ENCODE results near the gene SCYL3.
"Not testable (repeated sequence)": the region's sequence is repeated elsewhere in the genome, so short reads cannot be mapped to it uniquely, and the experiment has no call there.

The SCYL3 gene

GRCh38 chr1:169833179-169833901 is 60.4 kb downstream of the SCYL3 start:
- no peak overlapping the region for H3K4me3 ChIP-seq
- peaks cover 71% of the 10 kb centered on the region for H3K36me3 ChIP-seq
- H3K4me1 ChIP-seq = no peaks in the 10 kb centered on the region
- H3K4me2 ChIP-seq = no peak overlapping the region
- H3K9ac ChIP-seq = no peak overlapping the region
- H3K27ac ChIP-seq = no peak overlapping the region
- no peak for TF ChIP-seq Cebpa-rat (IDR thresholded peaks at IDR 0.05)
- no peaks in the 10 kb centered on the region for H4K20me1 ChIP-seq
- no peaks in the 10 kb centered on the region for H3K9me3 ChIP-seq
- H3K27me3 ChIP-seq = no peaks in the 10 kb centered on the region

DNA sequence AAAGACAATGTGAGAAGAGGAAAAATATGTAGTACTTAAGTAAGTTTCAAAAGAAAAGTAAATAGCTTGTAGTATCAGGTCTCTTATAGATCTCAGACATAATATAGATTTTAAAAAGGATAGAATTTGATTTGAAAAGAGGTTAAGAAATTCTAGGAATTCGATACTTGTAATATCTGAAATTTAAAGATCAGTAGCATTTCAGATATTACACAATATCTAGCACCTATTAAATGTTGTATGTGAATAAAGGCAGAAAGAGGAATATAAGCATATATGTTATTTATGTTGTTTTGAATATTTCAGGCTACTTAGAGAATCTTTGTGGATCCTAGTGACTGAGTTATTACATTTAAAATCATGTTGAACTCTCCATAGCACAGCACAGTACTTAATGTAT is 64.0 kb downstream of the SCYL3 start:
- Histone ChIP-seq H3K27ac (no peak overlapping the region), H3K4me3 (no peak overlapping the region), H3K27me3 (no peaks in the 10 kb centered on the region), H3K4me1 (no peaks in the 10 kb centered on the region), H3K9me3 (no peaks in the 10 kb centered on the region), H3K36me3 (peaks cover 73% of the 10 kb centered on the region), H3K9ac (no peak overlapping the region), H4K20me1 (no peaks in the 10 kb centered on the region), H3K4me2 (no peak overlapping the region)
- TF ChIP-seq Cebpa-rat (IDR thresholded peaks at IDR 0.05) = no peak

DNA sequence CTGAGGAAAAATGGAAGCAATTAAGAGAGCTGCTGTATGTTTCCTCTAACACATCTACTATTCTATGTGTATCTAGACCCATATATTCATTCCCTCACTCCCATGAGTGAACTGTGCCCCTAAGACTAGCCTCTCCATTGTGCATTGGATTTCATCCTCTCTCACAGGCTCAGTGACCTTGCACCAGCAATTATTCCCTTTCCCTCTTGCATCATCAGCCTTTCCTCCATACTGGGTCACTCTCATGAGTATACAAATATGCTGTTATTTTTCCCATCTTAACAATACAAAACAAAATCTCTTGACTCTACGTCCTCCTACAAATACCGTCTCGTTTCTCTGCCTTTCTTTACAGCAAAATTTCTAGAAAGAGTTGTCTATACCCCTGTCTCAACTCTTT is 69.5 kb downstream of the SCYL3 start:
- no peaks in the 10 kb centered on the region for H4K20me1 ChIP-seq
- no peak overlapping the region for H3K27ac ChIP-seq
- no peaks in the 10 kb centered on the region for H3K4me1 ChIP-seq
- H3K9me3 ChIP-seq = no peaks in the 10 kb centered on the region
- H3K36me3 ChIP-seq = peaks cover 74% of the 10 kb centered on the region
- no peak overlapping the region for H3K9ac ChIP-seq
- no peak for TF ChIP-seq Cebpa-rat (IDR thresholded peaks at IDR 0.05)
- H3K4me3 ChIP-seq = no peak overlapping the region
- no peaks in the 10 kb centered on the region for H3K27me3 ChIP-seq
- H3K4me2 ChIP-seq = no peak overlapping the region

DNA sequence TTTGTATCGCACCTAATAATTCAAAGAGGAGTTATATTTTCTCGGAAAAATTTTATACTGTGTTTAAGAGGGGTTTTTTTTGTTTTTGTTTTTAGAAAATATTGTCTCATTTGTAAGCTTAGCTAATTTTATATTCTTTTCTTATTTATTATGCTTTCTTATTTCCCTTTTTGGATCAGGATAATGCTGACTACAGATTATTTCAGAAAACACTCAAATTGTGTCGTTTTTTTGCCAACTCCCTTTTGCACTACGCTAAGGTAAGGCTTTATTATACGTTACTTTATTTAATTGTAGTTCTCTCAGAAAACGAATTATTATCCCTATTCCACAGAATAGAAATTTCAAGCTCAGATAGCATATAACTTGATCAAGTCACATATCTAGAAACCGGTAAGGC is 72.2 kb downstream of the SCYL3 start:
- no peaks in the 10 kb centered on the region for H3K4me1 ChIP-seq
- no peak overlapping the region for H3K4me2 ChIP-seq
- no peak overlapping the region for H3K9ac ChIP-seq
- H3K9me3 ChIP-seq = peaks cover 8% of the 10 kb centered on the region
- H3K36me3 ChIP-seq = peaks cover 72% of the 10 kb centered on the region
- no peak overlapping the region for H3K27ac ChIP-seq
- H3K4me3 ChIP-seq = no peak overlapping the region
- no peak for TF ChIP-seq Cebpa-rat (IDR thresholded peaks at IDR 0.05)
- H3K27me3 ChIP-seq = no peaks in the 10 kb centered on the region
- H4K20me1 ChIP-seq = no peaks in the 10 kb centered on the region

DNA sequence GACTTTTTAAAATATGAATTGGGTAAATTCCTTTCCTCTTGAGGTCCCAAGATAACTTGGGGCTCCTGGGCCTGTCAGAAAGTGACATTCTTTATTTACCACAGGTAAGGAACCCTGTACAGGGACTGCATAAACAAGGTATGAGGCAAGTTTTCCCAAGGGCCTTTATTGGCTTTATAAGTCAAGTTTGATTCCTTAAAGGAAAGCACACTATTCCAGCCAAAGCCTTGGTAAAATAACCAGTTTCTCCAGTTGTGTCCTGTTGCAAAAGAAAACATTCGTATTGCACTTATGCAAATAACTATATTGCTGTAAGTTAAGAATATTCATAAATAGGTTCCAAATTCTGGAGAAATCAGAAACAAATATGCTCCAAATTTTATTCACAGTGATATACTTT is 77.1 kb downstream of the SCYL3 start:
- Histone ChIP-seq H3K4me3 (no peak overlapping the region), H3K4me2 (no peak overlapping the region), H3K36me3 (peaks cover 78% of the 10 kb centered on the region), H3K4me1 (no peaks in the 10 kb centered on the region), H4K20me1 (no peaks in the 10 kb centered on the region), H3K27me3 (no peaks in the 10 kb centered on the region), H3K9ac (no peak overlapping the region), H3K27ac (no peak overlapping the region), H3K9me3 (peaks cover 32% of the 10 kb centered on the region)
- TF ChIP-seq Cebpa-rat (IDR thresholded peaks at IDR 0.05) = no peak

DNA sequence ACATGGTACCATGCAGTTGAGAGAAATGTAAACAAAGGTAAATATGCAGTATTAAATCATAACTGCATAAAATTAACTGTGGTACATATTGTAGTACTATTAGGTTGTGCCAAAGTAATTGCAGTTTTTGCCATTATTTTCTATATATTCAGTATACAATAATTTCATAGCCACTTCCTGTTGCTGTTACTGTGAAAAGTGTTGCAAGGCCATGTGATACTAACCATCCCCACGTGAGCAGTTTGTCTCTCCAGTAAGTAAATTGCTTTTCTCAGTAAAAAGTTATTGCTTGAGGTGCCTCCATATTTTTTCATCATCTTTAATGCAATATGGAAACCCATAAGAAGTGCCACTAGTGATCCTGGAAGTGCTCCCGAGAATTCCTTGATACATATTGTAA is 79.4 kb downstream of the SCYL3 start:
- Histone ChIP-seq H3K36me3 (peaks cover 77% of the 10 kb centered on the region), H3K27me3 (no peaks in the 10 kb centered on the region)
- no peak for TF ChIP-seq Cebpa-rat (IDR thresholded peaks at IDR 0.05)

GRCh38 chr1:169812131-169812530 is 81.6 kb downstream of the SCYL3 start:
- H3K27ac ChIP-seq = no peak overlapping the region
- no peaks in the 10 kb centered on the region for H3K27me3 ChIP-seq
- H3K36me3 ChIP-seq = peaks cover 82% of the 10 kb centered on the region
- no peak overlapping the region for H3K4me2 ChIP-seq
- H4K20me1 ChIP-seq = no peaks in the 10 kb centered on the region
- no peaks in the 10 kb centered on the region for H3K4me1 ChIP-seq
- no peak overlapping the region for H3K9ac ChIP-seq
- peaks cover 31% of the 10 kb centered on the region for H3K9me3 ChIP-seq
- TF ChIP-seq Cebpa-rat (IDR thresholded peaks at IDR 0.05) = no peak
- no peak overlapping the region for H3K4me3 ChIP-seq

More for the DNA sequence above, 79.4 kb downstream of the SCYL3 start:
- no peaks in the 10 kb centered on the region for H4K20me1 ChIP-seq
- no peaks in the 10 kb centered on the region for H3K4me1 ChIP-seq
- H3K4me2 ChIP-seq = no peak overlapping the region
- H3K27ac ChIP-seq = no peak overlapping the region
- no peak overlapping the region for H3K9ac ChIP-seq
- H3K9me3 ChIP-seq = peaks cover 32% of the 10 kb centered on the region
- H3K4me3 ChIP-seq = no peak overlapping the region

- H3K9me3 ChIP-seq = peaks cover 25% of the 10 kb centered on the region
- H3K9ac ChIP-seq, H3K4me2 ChIP-seq, H3K4me1 ChIP-seq, H4K20me1 ChIP-seq, H3K4me3 ChIP-seq, H3K27me3 ChIP-seq, H3K27ac ChIP-seq: not testable (repeated sequence)
- peaks cover 82% of the 10 kb centered on the region for H3K36me3 ChIP-seq
These were observed 82.2 kb downstream of the SCYL3 start for GRCh38 chr1:169811418-169812035.

- peaks cover 7% of the 10 kb centered on the region; the same call in 1 of the 2 replicates for H3K9me3 ChIP-seq
- TF ChIP-seq Cebpa-rat (IDR thresholded peaks at IDR 0.05) = no peak
- no peak overlapping the region for H3K4me2 ChIP-seq
- no peak overlapping the region for H3K27ac ChIP-seq
- H3K4me3 ChIP-seq = no peak overlapping the region
- H3K27me3 ChIP-seq = no peaks in the 10 kb centered on the region
- peaks cover 76% of the 10 kb centered on the region for H3K36me3 ChIP-seq
- H4K20me1 ChIP-seq = no peaks in the 10 kb centered on the region
- H3K9ac ChIP-seq = no peak overlapping the region
- H3K4me1 ChIP-seq = no peaks in the 10 kb centered on the region
These were observed 84.2 kb downstream of the SCYL3 start for GRCh38 chr1:169809370-169810095.

DNA sequence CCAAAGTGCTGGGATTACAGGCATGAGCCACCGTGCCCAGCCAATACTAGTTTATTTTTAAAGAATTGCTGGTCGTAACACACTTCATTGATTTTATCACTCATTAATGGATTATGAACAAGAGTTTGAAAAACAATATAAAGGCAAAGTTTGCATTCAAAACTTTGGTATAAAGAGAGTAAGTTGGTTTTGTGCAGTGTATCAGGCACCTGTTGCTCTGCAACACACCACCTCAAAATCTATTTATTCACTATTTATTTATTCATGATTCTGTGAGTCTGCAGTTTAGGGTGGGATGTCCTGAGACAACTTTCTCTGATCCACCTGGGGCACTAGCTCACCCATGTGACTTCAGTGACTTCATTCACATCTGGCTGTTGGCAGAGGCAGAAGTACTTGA is 88.8 kb downstream of the SCYL3 start:
- no peak for TF ChIP-seq Cebpa-rat (IDR thresholded peaks at IDR 0.05)
- H3K9ac ChIP-seq = no peak overlapping the region

More for the DNA sequence above, 88.8 kb downstream of the SCYL3 start:
- Histone ChIP-seq H3K36me3 (peaks cover 66% of the 10 kb centered on the region), H3K27me3 (no peaks in the 10 kb centered on the region), H3K27ac (no peak overlapping the region), H4K20me1 (no peaks in the 10 kb centered on the region), H3K9me3 (no peaks in the 10 kb centered on the region), H3K4me1 (no peaks in the 10 kb centered on the region), H3K4me3 (no peak overlapping the region), H3K4me2 (no peak overlapping the region)

All from BLaER1 (cell line).